ENCODE measurements around the gene SPRR5.

- TF ChIP-seq POLR2A (IDR thresholded peaks at IDR 0.05) (no peak), CTCF (IDR thresholded peaks at IDR 0.05) (no peak)
Measured at GRCh38 chr1:152907686-152908601, 39.1 kb upstream of the SPRR5 start, which contains the start of gene IVL.

Data from heart left ventricle (tissue), 13 donors.